PC-9 (cell line): ENCODE results near the gene DLAT. TPM values are rescaled to one million over a fixed set of nuclear protein-coding genes. Genes with fewer than 3 reads are reported as not detected.

Experiments
- BruUV-seq: library from RNA; stranded (reverse); fragments of 400-500 nt; replicated peaks from 2 replicates; lab custom pipeline; 2021; lab: Mats Ljungman, UMichigan
- CTCF ChIA-PET: fragments of 300-600 bp; sonication (Branson Sonifier 250); formaldehyde crosslinking; loops from one replicate; lab custom pipeline; 2022; ENCODE audit warnings: antibody characterized with exemption; lab: Charles Lee
- POLR2A ChIA-PET: fragments of 300-600 bp; sonication (Branson Sonifier 250); formaldehyde crosslinking; loops from one replicate; lab custom pipeline; 2022; ENCODE audit warnings: antibody characterized with exemption; ENCODE audit not compliant: unreplicated experiment; lab: Charles Lee
- DNase-seq, 2 experiments: peaks; one replicate each; pipeline versions ENCODE4 v3.0.0 to v3.0.0-alpha.2; 2015 to 2022; ENCODE audit warnings: mixed read lengths in 1 of 2
- H2AFZ ChIP-seq: fragments of 200-600 bp; sonication (generic); 2 replicates; pipeline ENCODE4 v1.8.1; 2017; ENCODE audit warnings: antibody characterized with exemption
- H3F3A ChIP-seq: fragments of 200-600 bp; sonication (generic); 2 replicates; pipeline ENCODE4 v1.8.1; 2017; ENCODE audit warnings: antibody characterized with exemption, mild to moderate bottlenecking, low read depth; ENCODE audit not compliant: insufficient read depth
- H3K27ac ChIP-seq: fragments of 200-600 bp; sonication (generic); 2 replicates; pipeline ENCODE4 v1.6.1; 2016; ENCODE audit warnings: mixed run types
- H3K27me3 ChIP-seq: fragments of 200-600 bp; sonication (generic); 2 replicates; pipeline ENCODE4 v1.6.1; 2016; ENCODE audit warnings: low read depth, mixed run types; ENCODE audit not compliant: insufficient read depth
- H3K36me3 ChIP-seq: fragments of 200-600 bp; sonication (generic); 2 replicates; pipeline ENCODE4 v1.6.1; 2016; ENCODE audit warnings: low read depth, mixed run types
- H3K4me1 ChIP-seq: fragments of 200-600 bp; sonication (generic); replicated peaks from 2 replicates; pipeline ENCODE4 v1.6.1; 2016; ENCODE audit warnings: mixed run types; ENCODE audit not compliant: insufficient read depth
- H3K4me2 ChIP-seq: fragments of 200-600 bp; sonication (generic); 2 replicates; pipeline ENCODE4 v1.6.1; 2017; ENCODE audit warnings: mixed run types
- H3K4me3 ChIP-seq: fragments of 200-600 bp; sonication (generic); 2 replicates; pipeline ENCODE4 v1.6.1; 2016; ENCODE audit warnings: mixed run types
- H3K79me2 ChIP-seq: fragments of 200-600 bp; sonication (generic); 2 replicates; pipeline ENCODE4 v1.6.1; 2017; ENCODE audit warnings: low read depth, mixed run types
- H3K9me2 ChIP-seq: fragments of 200-600 bp; sonication (generic); 2 replicates; pipeline ENCODE4 v1.8.1; 2017; ENCODE audit warnings: mild to moderate bottlenecking; ENCODE audit not compliant: insufficient read depth
- H3K9me3 ChIP-seq: fragments of 200-600 bp; sonication (generic); 2 replicates; pipeline ENCODE4 v1.8.1; 2016; ENCODE audit warnings: low read depth; ENCODE audit not compliant: insufficient read depth
- H4K20me1 ChIP-seq: fragments of 200-600 bp; sonication (generic); 2 replicates; pipeline ENCODE4 v1.8.1; 2017; ENCODE audit not compliant: insufficient read depth
- CTCF ChIP-seq: fragments of 200-600 bp; sonication (generic); conservative IDR thresholded peaks from 2 replicates; pipeline ENCODE4 v1.6.1; 2017; ENCODE audit warnings: mixed run types, antibody characterized with exemption, mild to moderate bottlenecking, moderate library complexity
- EZH2 ChIP-seq: fragments of 200-600 bp; sonication (generic); IDR thresholded peaks from 2 replicates; pipeline ENCODE4 v1.8.0; 2017; ENCODE audit warnings: antibody characterized with exemption, low read depth
- intact Hi-C: fragments of 100-400 bp; cut with micrococcal nuclease; formaldehyde crosslinking; loops from one replicate; pipeline ENCODE4 v1.10.0; 2022; ENCODE audit not compliant: unreplicated experiment
- total RNA-seq: library from RNA; stranded (reverse); gene quantifications from 2 replicates; pipeline ENCODE4 v1.2.3, GENCODE V29; 2021

DLAT gene
- total RNA-seq, 1 experiment from 2014 or later = 44.9 TPM

GRCh38 chr11:112012874-112013273 lies 12.3 kb upstream of the DLAT start:
- CTCF ChIA-PET = no interaction called here

GRCh38 chr11:112013497-112014164 lies 11.6 kb upstream of the DLAT start:
- Histone ChIP-seq H4K20me1 (no peaks in the 10 kb centered on the region), H3F3A (peaks cover 17% of the 10 kb centered on the region), H3K27me3 (no peaks in the 10 kb centered on the region), H3K4me1 (peaks cover 35% of the 10 kb centered on the region), H3K79me2 (no peaks in the 10 kb centered on the region), H3K27ac (0 out of 2 replicates have a peak overlapping the region, but pooled peaks have one; percentile 13), H2AFZ (peak overlapping the region; percentile 30; the same call in 1 of the 2 replicates), H3K36me3 (no peaks in the 10 kb centered on the region), H3K4me3 (no peak overlapping the region), H3K9me2 (no peaks in the 10 kb centered on the region), H3K4me2 (no peak overlapping the region), H3K9me3 (no peaks in the 10 kb centered on the region)
- no TSS peak for BruUV-seq
- POLR2A ChIA-PET = interaction anchor here (0.6 kb wide), 1 partner anchor 308 kb away, joined by 5 read pairs; no protein-coding TSS in a partner anchor
- intact Hi-C loops = no loop called here
- no peak for DNase-seq
- CTCF ChIA-PET = no interaction called here
- TF ChIP-seq CTCF = no peak
- TF ChIP-seq EZH2 = no peak

More at GRCh38 chr11:112012874-112013273, 12.3 kb upstream of the DLAT start:
- Histone ChIP-seq H3K27me3 (no peaks in the 10 kb centered on the region), H3K36me3 (no peaks in the 10 kb centered on the region), H3F3A (peaks cover 17% of the 10 kb centered on the region), H3K4me3 (no peak overlapping the region), H3K9me3 (no peaks in the 10 kb centered on the region), H3K27ac (no peak overlapping the region), H2AFZ (no peak overlapping the region), H3K4me2 (no peak overlapping the region), H3K79me2 (no peaks in the 10 kb centered on the region), H3K4me1 (peaks cover 35% of the 10 kb centered on the region), H3K9me2 (no peaks in the 10 kb centered on the region), H4K20me1 (no peaks in the 10 kb centered on the region)
- no TSS peak for BruUV-seq
- DNase-seq = peak in 1 of 2 experiments; percentile 76
- POLR2A ChIA-PET = interaction anchor here (0.6 kb wide), 1 partner anchor 309 kb away, joined by 5 read pairs; no protein-coding TSS in a partner anchor
- TF ChIP-seq CTCF (no peak), EZH2 (no peak)
- intact Hi-C loops = no loop called here

GRCh38 chr11:112016088-112016764 lies 9.0 kb upstream of the DLAT start:
- no peak overlapping the region for H3K4me2 ChIP-seq
- CTCF ChIA-PET = no interaction called here
- H3K4me1 ChIP-seq = peaks cover 35% of the 10 kb centered on the region
- no peaks in the 10 kb centered on the region for H4K20me1 ChIP-seq
- H3K9me2 ChIP-seq = no peaks in the 10 kb centered on the region
- no peaks in the 10 kb centered on the region for H3K79me2 ChIP-seq
- no peak overlapping the region for H3K27ac ChIP-seq
- no peaks in the 10 kb centered on the region for H3K9me3 ChIP-seq
- H3K36me3 ChIP-seq = no peaks in the 10 kb centered on the region
- no peak overlapping the region for H2AFZ ChIP-seq
- intact Hi-C loops = no loop called here
- peaks cover 17% of the 10 kb centered on the region for H3F3A ChIP-seq
- H3K4me3 ChIP-seq = no peak overlapping the region
- no peak for DNase-seq
- H3K27me3 ChIP-seq = no peaks in the 10 kb centered on the region
- POLR2A ChIA-PET = interaction anchor here (0.6 kb wide), 1 partner anchor 82 kb away, joined by 4 read pairs; no protein-coding TSS in a partner anchor
- BruUV-seq = no TSS peak
- no peak for TF ChIP-seq CTCF
- TF ChIP-seq EZH2 = no peak
